ENCODE measurements around the gene M6PR.
"Not testable (repeated sequence)": the region's sequence is repeated elsewhere in the genome, so short reads cannot be mapped to it uniquely, and the experiment has no call there.

M6PR gene

DNA sequence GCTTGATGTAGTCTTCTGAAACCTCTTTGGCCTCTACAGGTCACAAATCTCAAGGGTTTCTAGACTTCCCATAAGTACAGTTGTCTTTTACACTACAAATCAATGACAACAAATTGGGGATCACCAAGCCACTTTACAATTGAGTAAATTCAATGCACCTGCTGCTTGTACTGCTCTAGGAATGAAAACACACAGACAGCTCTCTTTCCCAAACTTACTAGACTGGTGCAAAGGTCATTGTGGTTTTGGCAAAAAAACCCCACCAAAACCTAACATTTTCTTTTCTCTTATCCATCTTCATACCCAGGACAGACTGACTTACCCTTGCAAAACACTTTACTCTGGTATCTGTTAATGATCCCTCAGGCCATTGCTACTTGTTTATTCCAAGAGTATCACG, 2.7 kb downstream of the M6PR start:
- no peak overlapping the region for H3K4me3 ChIP-seq (ENCODE audit: control insufficient read depth, low read depth, low read length)
- TF ChIP-seq, protein P1, sequence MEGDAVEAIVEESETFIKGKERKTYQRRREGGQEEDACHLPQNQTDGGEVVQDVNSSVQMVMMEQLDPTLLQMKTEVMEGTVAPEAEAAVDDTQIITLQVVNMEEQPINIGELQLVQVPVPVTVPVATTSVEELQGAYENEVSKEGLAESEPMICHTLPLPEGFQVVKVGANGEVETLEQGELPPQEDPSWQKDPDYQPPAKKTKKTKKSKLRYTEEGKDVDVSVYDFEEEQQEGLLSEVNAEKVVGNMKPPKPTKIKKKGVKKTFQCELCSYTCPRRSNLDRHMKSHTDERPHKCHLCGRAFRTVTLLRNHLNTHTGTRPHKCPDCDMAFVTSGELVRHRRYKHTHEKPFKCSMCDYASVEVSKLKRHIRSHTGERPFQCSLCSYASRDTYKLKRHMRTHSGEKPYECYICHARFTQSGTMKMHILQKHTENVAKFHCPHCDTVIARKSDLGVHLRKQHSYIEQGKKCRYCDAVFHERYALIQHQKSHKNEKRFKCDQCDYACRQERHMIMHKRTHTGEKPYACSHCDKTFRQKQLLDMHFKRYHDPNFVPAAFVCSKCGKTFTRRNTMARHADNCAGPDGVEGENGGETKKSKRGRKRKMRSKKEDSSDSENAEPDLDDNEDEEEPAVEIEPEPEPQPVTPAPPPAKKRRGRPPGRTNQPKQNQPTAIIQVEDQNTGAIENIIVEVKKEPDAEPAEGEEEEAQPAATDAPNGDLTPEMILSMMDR (IDR thresholded peaks at IDR 0.05; ENCODE audit: control insufficient read depth, insufficient read depth, low read depth, low read length, missing control alignments) = no peak
- DNase-seq (ENCODE audit: low read depth) = no peak

DNA sequence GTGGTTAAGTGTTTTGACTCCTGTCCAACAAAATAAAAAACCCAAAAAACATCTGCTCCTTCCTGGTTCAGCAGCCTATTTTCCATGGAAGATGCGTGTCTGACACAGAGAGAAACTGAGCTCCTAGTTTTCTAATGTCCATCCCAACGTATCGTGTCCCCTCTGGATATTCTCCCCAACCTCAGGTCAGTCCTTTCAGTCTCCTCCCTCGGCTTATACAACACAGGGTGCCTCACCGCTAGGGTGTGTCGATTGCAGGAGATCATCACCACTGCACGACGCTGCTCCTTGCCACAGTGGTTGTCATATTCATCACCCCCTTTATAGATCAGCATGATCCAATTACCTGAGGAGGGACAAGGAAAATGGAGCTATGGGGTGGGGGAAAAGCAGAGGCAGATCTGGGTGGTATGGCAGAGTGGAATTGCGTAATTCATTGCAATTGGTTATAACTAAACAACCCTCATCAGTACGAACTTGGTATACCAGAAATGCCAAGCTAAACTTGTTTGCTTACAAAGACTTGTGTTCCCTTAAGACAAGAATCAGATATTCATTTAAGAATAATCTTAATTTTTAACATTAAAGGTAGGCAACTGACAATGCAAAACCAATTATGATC, 5.8 kb downstream of the M6PR start:
- H3K4me3 ChIP-seq (ENCODE audit: control insufficient read depth, low read depth, low read length) = no peak overlapping the region
- TF ChIP-seq, protein P1 (IDR thresholded peaks at IDR 0.05; ENCODE audit: control insufficient read depth, insufficient read depth, low read depth, low read length, missing control alignments) = no peak
- no peak for DNase-seq (ENCODE audit: low read depth)

- no peak for DNase-seq (ENCODE audit: low read depth)
- H3K4me3 ChIP-seq (ENCODE audit: control insufficient read depth, low read depth, low read length) = no peak overlapping the region
- TF ChIP-seq, protein P1 (IDR thresholded peaks at IDR 0.05; ENCODE audit: control insufficient read depth, insufficient read depth, low read depth, low read length, missing control alignments) = no peak
These were observed 7.6 kb downstream of the M6PR start for GRCh38 chr12:8941691-8942478.

DNA sequence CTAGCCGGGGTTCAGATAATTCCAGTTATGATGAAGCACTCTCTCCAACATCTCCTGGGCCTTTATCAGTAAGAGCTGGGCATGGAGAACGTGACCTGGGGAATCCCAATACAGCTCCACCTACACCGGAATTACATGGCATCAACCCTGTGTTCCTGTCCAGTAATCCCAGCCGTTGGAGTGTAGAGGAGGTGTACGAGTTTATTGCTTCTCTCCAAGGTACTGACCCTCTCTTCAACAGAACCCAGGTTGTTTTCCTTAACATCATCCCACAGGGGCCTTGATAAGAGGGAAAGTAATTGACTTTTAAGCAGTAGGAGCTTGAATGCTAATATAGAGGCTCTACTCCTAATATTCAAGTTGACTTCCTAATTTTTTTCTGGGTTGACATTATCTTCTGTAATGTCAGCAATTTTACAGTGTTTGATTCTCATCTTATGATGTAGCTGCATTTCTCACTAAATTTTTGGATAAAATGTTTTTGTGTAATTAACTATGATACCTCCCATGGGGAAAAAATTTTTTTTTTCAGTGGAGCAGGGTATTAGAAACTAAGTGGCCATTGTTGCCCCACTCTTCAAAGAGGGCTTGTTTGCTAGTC, 11.5 kb downstream of the M6PR start:
- H3K4me3 ChIP-seq (ENCODE audit: control insufficient read depth, low read depth, low read length); DNase-seq (ENCODE audit: low read depth): not testable (repeated sequence)

DNA sequence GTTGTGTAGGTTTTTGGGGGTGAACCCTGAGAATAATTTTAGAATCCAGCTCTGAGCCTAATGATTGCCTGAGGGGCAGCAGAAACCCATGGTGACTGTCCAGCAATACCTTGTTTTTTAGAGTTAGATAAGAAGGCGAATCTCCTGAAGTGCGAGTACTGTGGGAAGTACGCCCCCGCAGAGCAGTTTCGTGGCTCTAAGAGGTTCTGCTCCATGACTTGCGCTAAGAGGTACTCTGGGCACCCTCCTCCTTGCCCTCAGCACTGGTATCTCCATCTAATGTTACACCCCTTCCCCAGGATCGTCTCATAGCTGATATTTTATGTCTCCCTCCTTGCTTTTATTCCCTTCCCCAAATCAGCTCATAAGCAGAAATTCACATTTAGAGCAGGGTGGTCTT, 12.7 kb downstream of the M6PR start:
- TF ChIP-seq, protein P1 (IDR thresholded peaks at IDR 0.05; ENCODE audit: control insufficient read depth, insufficient read depth, low read depth, low read length, missing control alignments) = no peak
- H3K4me3 ChIP-seq (ENCODE audit: control insufficient read depth, low read depth, low read length) = no peak overlapping the region
- DNase-seq (ENCODE audit: low read depth) = no peak

DNA sequence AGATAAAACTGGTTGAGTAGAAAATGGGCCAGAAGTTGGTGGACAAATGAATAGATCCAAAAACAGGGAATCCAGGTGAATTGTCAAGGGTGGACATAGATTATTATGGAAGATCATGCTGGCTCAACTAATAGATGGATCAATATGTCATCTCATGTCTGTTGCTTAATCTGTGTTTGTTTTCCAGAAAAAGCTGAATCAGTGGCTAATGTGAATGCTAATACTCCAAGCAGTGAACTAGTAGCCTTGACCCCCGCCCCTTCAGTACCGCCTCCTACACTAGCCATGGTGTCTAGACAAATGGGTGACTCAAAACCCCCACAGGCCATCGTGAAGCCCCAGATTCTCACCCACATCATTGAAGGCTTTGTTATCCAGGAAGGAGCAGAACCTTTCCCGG, 15.4 kb downstream of the M6PR start:
- not testable (repeated sequence) for H3K4me3 ChIP-seq (ENCODE audit: control insufficient read depth, low read depth, low read length); DNase-seq (ENCODE audit: low read depth)

- not testable (repeated sequence) for DNase-seq (ENCODE audit: low read depth); H3K4me3 ChIP-seq (ENCODE audit: control insufficient read depth, low read depth, low read length)
These were observed 17.0 kb downstream of the M6PR start for GRCh38 chr12:8932464-8932863.

- H3K4me3 ChIP-seq (ENCODE audit: control insufficient read depth, low read depth, low read length); DNase-seq (ENCODE audit: low read depth): not testable (repeated sequence)
These were observed 18.7 kb downstream of the M6PR start for GRCh38 chr12:8930655-8931323.
